ENCODE measurements around the gene PDGFRB.

Gene PDGFRB

GRCh38 chr5:150106674-150107426 lies 48.8 kb downstream of the PDGFRB start:
- DNase-seq (ENCODE audit: extremely low read depth, low read depth): no peak
- no peak for TF ChIP-seq CTCF (IDR thresholded peaks at IDR 0.05; ENCODE audit: low read depth, low read length)

- TF ChIP-seq CTCF (IDR thresholded peaks at IDR 0.05; ENCODE audit: low read depth, low read length): no peak
- DNase-seq (ENCODE audit: extremely low read depth, low read depth): no peak
Measured at GRCh38 chr5:150105928-150106615, 49.6 kb downstream of the PDGFRB start.

- TF ChIP-seq CTCF (IDR thresholded peaks at IDR 0.05; ENCODE audit: low read depth, low read length): no peak
- no peak for DNase-seq (ENCODE audit: extremely low read depth, low read depth)
Measured at GRCh38 chr5:150104550-150104870, 51.1 kb downstream of the PDGFRB start.

- TF ChIP-seq CTCF (IDR thresholded peaks at IDR 0.05; ENCODE audit: low read depth, low read length): no peak
Measured at GRCh38 chr5:150103678-150104549, 51.7 kb downstream of the PDGFRB start.

GRCh38 chr5:150101023-150101422 lies 54.6 kb downstream of the PDGFRB start:
- TF ChIP-seq CTCF (IDR thresholded peaks at IDR 0.05; ENCODE audit: low read depth, low read length): no peak
- no peak for DNase-seq (ENCODE audit: extremely low read depth, low read depth)

More at GRCh38 chr5:150103678-150104549, 51.7 kb downstream of the PDGFRB start:
- DNase-seq (ENCODE audit: extremely low read depth, low read depth): no peak

GRCh38 chr5:150097152-150097551 lies 58.5 kb downstream of the PDGFRB start:
- no peak for DNase-seq (ENCODE audit: extremely low read depth, low read depth)
- TF ChIP-seq CTCF (IDR thresholded peaks at IDR 0.05; ENCODE audit: low read depth, low read length): no peak

Measured in AG09319 (cell line).